ENCODE data around the gene ASB4.

- TF ChIP-seq CTCF (IDR thresholded peaks at IDR 0.05; ENCODE audit: low read depth, low read length, poor library complexity, severe bottlenecking) (no peak), EZH2phosphoT487 (IDR thresholded peaks at IDR 0.05; ENCODE audit: borderline replicate concordance, low read length) (no peak)
Observed at GRCh38 chr7:95586951-95587301, 101.2 kb downstream of the ASB4 start.

Data from DOHH2 (cell line).